SK-N-MC (cell line): ENCODE results near the gene CCDC196.

Source experiments
- EZH2 ChIP-seq: fragments of 200-600 bp; sonication (generic); IDR thresholded peaks from one replicate; pipeline ENCODE4 v1.6.1; 2017; ENCODE audit warnings: antibody characterized with exemption
- FOXP2 ChIP-seq: optimal IDR thresholded peaks from 2 replicates; pipeline ENCODE3; 2011; ENCODE audit warnings: mild to moderate bottlenecking, moderate library complexity; ENCODE audit not compliant: insufficient read depth; ENCODE audit errors: extremely low read length, control extremely low read depth
- POLR2AphosphoS5 ChIP-seq: IDR thresholded peaks from 2 replicates; pipeline ENCODE4 v1.6.1; 2012; ENCODE audit warnings: mild to moderate bottlenecking, low read depth, low read length, borderline replicate concordance

DNA sequence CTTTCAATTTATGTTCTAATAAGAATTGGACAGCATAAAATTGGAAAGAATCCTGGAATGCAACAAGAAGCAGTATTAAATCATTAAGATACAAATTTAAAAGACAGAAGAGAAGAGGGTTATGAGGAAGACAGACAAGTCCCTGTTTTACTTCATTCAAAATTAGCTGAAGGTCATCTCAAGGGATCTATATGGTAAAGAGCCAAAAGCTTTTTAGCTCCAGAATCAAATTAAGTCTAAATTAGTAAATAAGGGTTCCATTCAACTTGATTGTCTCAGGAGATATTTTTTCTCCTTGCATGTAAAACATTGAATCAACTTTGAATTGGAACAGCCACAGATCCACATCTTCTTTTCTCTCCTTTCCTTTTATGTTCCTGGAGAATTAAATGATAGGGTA lies 7.6 kb downstream of the CCDC196 start:
- TF ChIP-seq EZH2 (no peak), POLR2AphosphoS5 (no peak), FOXP2 (no peak)
